GM12874 (cell line): ENCODE measurements around the gene BRMS1.

Experiments
- CTCF ChIP-seq: IDR thresholded peaks from 2 replicates; pipeline ENCODE4 v1.5.1; 2011; ENCODE audit warnings: low read depth, mild to moderate bottlenecking, control low read depth, low read length, moderate library complexity; ENCODE audit not compliant: insufficient read depth

BRMS1 gene

GRCh38 chr11:66316849-66317251, 28.1 kb downstream of the BRMS1 start, which contains the start of gene CD248:
TSS of gene CD248 (minus strand) at chr11:66317044. CDS start at chr11:66317027, 17 bp downstream.
- no peak for TF ChIP-seq CTCF

GRCh38 chr11:66315921-66316811, 28.7 kb downstream of the BRMS1 start:
- no peak for TF ChIP-seq CTCF

DNA sequence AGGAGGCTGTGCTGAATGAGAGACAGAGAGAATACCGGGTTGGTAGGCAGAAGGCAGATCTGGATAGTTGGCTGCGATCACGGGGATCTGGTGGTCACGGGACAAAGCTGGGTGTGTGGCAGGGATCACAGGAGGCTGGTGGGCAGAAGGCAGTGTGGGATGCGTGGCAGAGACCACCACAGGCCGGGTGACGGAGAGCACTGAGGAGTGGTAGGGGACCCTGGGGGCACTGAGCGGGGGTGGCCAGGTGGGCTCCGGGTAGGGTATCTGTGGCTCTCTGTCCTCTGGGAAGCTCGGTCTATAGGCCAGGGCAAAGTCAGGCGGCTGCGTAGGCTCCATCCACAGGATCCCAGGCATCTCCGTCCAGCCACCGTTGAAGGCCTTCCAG, 29.4 kb downstream of the BRMS1 start:
- no peak for TF ChIP-seq CTCF

DNA sequence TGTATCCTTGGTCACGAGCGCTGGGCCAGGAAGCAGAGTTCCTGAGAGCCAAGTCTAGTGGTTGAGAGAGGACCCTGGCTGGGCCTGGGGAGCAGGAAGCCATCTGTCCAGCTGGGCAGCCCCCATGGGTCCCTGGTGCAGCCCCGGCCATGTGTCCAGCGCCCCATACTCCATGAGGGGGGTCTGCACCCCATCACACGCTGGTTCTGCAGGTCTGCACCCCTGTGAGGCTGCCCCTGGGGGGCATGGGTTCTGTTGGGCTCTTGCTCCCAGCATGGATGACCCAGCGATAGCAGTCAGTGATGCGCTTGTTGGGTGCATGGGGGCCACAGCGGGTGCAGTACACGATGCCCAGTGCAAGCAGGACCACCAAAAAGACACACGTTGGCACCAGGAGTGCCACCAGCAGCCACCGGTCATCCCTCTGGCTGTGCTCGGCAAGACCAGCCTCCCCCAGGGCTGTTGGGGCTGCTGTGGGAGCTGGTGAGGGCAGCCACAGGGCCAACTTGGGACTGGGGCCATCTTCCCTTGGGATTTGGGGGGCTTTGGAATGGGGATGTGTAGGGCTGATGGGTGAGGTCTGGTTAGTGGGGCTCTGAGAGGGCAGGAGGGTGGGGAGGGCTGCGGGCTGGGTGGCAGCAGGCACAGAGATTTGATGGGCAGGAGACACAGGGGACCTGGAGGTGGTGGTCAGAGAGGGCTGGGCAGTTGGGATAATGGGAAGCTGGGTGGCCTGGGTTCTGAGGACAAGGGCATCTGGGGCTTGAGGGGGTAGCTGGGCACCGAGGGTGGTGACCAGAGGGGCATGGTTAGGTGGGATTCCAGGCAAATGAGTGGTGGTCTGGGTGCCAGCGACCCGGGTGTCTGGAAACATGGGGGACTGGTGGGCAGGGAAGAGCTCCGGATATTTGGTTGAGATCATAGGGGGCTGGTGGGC, 30.1 kb downstream of the BRMS1 start:
- TF ChIP-seq CTCF, result no peak

GRCh38 chr11:66314186-66314501, 30.8 kb downstream of the BRMS1 start:
- TF ChIP-seq CTCF, result no peak

DNA sequence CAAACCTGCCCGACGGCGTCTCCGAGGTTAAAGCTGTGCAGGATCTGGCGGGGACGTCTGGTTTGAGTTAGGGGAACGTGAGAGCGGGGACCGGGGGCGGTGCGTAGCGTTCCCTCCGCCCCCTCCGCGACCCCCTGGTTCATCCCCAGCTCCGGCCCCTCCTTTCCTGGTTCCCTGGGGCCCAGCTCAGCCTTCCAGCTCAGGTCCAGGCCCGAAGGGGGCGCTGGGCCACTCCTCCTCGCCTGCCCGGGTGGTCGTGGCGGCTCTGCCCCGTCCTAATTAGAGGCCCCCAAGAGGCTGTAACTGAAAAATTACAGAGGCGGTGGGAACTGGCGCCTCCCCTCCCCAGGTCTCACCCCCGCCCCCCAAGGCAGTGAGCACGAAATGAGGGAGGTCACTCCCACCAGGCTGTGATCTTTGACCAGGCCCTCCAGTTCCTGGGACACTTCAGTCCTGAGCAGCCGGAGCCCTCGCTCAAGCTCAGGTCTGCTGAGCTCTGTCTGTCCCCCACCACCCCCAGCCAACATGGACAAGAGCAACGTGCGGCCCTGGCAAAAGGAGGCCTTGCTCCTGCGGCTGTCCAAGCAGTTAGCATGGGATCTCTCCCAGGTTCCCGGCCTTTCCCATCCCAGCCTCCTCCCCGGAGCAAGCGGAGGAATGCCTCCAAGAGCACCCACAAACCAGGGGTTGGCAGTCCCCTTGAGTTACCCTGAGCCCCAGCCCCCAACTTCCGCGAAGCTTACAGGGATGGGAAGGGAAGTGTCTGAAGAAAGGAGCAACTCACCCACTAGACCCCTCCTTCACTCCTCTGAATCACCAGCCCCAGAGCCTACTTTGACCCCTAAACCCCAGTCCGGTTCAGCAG, 31.4 kb downstream of the BRMS1 start:
- no peak for TF ChIP-seq CTCF
